Activated CD8-positive, alpha-beta memory T cell treated with anti-CD3 and anti-CD28 coated beads, Interleukin-2, amount 50 U/mL, for 48 hours (primary cell): ENCODE measurements around the gene COMMD6.

Experiments used
- DNase-seq: peaks from one replicate; pipeline ENCODE4 v3.0.0-alpha.2; 2020

COMMD6 gene

GRCh38 chr13:75521956-75522355 is 15.7 kb downstream of the COMMD6 start:
- no peak for DNase-seq

- no peak for DNase-seq
Measured at GRCh38 chr13:75518439-75519088, 19.1 kb downstream of the COMMD6 start.

- DNase-seq, result no peak
Measured at GRCh38 chr13:75514080-75514995, 23.3 kb downstream of the COMMD6 start.

DNA sequence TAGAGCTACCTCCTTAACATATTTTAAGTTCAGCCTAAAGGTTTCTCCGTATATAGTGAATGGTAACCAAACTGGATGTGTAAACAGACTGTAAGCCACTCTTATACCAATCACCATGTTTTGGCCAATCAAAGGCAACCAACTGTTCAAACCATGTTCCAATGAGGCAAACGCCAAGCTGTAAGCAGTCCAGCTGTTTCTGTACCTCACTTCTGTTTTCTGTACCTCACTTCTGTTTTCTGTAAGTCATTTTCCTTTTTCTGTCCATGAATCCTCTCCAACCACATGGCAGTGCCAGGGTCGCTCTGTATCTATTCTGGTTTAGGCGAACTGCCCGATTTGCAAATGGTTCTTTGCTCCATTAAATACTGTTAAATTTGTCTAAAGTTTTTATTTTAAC is 24.4 kb downstream of the COMMD6 start:
- DNase-seq, result no peak

- DNase-seq, result no peak
Measured at GRCh38 chr13:75512253-75512652, 25.4 kb downstream of the COMMD6 start.

GRCh38 chr13:75511051-75511625 is 26.5 kb downstream of the COMMD6 start:
- no peak for DNase-seq

GRCh38 chr13:75508002-75508548 is 29.6 kb downstream of the COMMD6 start:
- DNase-seq, result no peak

DNA sequence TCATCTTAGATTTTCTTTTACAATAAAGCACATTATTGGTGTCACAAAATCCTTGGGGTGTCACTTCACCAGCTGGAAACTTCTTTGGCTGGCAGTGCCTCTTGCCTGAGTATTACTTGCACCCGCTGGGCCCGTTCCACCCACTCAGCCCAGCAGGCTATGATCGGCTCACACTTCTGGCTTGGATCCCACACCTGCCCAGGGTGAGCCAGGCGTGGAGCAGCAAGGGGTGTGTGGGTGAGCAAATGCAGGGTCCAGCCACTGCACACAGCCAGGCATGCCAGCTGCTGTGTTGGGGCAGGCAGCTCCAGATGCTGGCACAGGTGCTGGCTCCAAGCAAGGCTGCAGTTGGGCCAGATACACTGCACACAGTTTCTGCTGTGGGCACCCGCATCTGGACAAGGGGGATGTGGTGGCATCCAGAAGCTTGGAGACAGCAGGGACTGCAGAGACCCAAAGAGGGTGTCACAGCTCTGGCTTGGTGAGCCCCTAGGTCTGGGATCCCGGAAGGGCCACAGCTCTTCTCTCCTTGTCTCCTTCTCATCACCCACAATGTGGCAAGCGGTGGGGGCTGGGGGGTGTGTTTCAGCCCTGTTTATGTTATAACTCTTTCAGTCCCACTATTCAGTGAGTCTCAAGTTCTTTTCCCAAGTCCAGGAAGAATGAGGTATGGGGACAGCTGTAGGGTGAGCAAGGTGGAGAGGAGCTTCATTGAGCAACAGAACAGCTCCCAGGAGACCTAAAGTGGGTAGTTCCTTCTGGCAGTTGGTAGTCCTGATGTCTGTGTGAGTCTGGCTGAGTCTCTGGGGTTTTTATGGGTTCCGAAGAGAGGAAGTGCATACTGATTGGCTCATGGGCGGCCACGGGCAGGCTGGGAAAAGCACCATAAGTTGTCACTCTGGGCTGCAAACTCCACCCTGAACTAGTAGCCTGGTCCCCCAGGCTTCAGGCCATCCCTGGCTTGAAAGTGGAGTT is 30.3 kb downstream of the COMMD6 start:
- DNase-seq, result no peak

GRCh38 chr13:75506018-75506417 is 31.6 kb downstream of the COMMD6 start:
- DNase-seq, result no peak

DNA sequence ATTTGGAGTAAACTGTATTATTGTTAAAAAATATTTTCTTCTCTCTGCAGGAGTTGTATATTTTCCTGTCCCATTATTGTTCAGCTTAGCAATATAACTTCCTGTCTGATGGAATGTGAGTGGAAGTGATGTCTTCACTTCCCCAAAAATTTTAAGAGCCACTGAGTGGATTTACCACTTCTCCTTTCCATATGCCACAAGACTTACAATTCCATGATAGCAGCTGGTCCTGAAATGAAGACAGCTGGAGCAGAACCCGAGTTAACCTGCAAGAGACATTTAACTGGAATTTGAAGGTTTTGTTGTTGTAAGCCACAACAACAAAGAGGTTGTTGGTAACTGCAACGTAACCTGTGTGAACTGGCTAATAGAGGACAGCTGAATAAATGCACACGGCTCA is 32.3 kb downstream of the COMMD6 start:
- no peak for DNase-seq

- DNase-seq, result no peak
Measured at GRCh38 chr13:75495938-75496337, 41.7 kb downstream of the COMMD6 start.

DNA sequence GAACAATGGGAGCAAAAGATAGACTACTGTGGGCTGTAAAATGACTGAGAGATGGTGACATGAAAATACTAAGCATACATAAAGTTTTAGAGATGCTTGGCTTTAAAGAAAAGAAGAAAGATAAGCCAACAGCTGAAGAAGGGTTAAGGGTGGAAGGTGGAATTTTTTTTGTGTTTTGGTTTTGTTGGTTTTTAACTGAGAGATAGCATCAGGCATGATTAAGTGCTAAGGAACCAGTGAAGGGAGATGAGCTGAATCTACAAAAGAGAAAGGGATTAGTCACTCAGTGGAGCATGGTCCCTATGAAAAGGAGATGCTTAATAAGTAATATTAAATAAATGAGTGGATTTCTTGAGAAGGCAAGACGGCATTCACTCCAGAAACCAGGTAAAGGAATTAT is 43.1 kb downstream of the COMMD6 start:
- DNase-seq, result no peak

DNA sequence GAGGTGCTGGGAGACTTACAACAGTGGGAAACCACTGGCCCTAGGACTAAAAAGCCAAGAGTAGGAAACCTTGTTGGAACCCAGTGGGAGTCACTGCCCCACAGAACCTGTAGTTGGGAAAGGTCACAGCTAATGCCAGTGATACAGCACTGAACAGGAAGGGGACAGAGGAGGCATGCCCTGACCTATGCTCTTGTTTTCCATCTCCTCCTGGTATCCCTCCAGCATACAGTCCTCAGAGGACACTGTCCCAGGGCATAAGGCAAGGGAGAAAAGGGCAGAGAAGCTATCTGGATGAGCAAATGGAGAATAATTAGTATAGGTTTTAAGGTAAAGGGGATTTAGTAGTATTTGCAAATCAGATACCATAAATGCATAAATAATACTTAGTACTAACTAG is 44.5 kb downstream of the COMMD6 start:
- no peak for DNase-seq

DNA sequence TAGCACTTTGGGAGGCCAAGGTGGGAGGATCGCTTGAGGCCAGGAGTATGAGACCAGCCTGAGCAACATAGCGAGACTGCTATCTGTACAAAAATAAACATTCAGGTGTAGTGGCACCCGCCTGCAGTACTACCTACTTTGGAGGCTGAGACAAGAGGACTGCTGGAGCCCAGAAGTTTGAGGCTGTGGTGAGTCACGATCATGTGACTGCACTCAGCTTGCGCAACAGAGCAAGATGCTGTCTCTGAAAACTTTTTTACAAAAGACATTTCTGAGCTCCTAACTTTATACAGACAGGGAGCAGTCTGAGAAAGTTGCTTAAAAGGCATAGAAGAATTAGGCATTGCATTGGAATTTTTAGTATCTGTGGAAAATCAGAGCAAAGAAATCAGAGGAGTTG is 45.3 kb downstream of the COMMD6 start:
- DNase-seq, result no peak

- no peak for DNase-seq
Measured at GRCh38 chr13:75491376-75491775, 46.3 kb downstream of the COMMD6 start.

DNA sequence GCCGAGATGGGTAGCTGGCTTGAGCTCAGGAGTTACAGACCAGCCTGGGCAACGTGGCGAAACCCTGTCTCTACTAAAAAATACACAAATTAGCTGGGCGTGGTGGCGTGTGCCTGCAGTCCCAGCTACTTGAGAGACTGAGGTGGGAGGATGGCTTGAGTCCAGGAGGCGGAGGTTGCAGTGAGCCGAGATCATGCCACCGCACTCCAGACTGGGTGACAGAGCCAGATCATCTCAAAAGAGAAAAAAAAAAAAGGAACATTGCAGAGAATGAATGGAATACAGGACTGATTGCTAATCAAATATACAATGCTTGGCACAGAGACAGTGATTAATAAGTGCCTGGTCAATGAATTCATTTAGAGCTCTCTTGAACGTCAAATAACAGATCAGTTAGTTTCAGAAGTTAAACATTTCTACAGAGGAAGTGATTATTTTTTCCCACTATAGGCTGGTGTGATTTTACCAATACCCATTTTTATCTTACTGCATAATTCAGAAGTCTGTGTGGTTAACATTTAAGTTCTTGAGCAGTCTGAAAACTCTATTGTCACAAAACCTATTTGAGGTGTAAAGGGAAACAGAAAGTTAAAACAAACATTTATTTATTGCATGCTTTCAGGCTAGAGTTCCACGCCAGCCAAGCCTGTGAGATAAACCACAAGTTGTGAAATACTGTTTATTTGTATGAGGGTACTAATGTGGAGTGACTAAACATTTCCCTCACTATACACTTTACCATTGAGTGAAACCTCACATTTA is 48.0 kb downstream of the COMMD6 start:
- no peak for DNase-seq

DNA sequence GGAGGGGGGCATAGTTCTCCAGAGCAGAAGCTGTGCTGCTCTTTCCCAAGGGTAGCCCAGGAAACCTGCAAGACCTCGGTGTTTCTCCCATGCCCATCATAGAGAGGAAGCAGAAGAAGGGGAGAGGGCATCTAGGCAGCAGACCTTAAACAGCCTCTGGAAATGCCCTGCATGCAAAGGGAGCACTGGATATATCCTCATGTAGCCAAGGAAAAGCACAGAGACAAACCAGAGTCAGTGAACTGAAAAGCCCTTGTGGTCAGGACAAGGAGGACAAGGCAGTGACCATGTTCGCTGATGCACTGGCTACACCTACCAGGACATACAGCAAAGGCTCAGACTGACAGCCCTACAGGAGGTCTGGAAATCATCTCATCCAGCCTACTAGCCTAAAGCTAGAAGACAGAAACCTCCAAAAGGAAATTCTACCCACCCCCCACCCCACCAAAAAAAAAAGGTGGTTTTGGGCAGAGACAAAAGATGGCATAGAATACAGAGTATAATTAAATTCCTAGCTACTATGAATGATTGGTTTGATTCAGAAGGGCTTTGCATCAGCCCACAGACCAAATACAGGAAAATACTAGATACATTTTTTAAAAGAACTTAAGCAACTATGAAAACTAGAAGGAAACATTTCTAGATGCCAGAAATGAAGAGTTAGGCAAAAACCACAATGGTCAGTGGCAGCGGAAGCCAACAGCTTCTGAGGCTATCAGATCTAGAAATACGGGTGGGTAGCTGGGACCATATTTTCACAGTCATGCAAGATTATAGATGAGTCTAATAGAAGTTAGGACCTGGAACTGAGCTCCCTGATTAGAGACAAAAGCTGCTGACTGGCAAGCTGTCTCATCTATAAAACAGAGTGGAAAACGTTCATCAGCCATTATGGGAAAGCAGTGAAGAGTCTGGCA is 51.2 kb downstream of the COMMD6 start:
- DNase-seq, result no peak

DNA sequence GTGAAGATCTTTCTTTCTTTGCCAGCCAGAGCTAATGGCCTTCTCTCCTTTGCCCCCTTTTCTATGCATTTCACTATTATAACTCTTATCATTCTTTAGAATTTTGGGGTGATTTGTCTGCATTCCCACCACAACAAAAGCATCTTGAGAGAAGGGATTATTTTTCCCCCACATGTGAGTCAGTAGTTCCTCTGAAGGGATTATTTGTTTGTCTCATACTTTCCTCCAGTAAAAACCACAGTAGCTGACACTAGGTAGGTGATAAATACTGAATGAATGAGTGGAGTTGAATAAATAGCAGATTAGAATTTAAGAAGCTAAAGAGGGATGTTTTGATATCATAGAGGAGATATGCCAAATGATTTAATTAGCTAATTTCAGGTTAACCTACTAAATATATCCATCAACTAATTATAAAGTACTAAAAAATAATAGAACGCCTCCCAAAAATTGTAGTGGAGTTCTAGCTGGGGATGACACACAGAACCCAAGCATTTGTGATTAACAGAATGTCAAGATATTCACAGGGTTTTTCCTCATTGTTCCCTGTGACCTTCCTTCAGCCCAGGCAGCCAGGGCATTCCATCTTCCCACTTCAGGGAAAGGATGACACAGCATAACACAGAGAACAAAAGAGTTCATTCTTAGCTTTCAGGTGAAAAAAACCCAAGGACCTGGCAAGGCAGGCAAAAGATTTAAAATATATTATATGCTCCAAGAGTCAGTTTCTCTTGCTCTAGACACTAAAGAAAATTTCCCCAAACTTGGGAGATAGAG is 52.2 kb downstream of the COMMD6 start:
- DNase-seq, result no peak

GRCh38 chr13:75482820-75483079 is 54.9 kb downstream of the COMMD6 start:
- no peak for DNase-seq
